HepG2 (cell line): ENCODE data around the gene CT45A8. TPM values are rescaled to one million over a fixed set of nuclear protein-coding genes. Genes with fewer than 3 reads are reported as not detected.
A peak's percentile ranks its signal among the peaks of the same experiment; 100 is the strongest.
"Not testable (repeated sequence)": the region's sequence is repeated elsewhere in the genome, so short reads cannot be mapped to it uniquely, and the experiment has no call there.

ENCODE experiments used
- ATAC-seq: fragments of 200-7000 bp; cut with Tn5 transposase; 3 replicates; pipeline ENCODE4 v1.9.1; 2020; ENCODE audit warnings: mild to moderate bottlenecking, moderate library complexity
- BruUV-seq: library from RNA; stranded (reverse); fragments of 400-500 nt; replicated peaks from 2 replicates; lab custom pipeline; 2021; lab: Mats Ljungman, UMichigan
- CTCF ChIA-PET: fragments of 300-600 bp; formaldehyde crosslinking; extraction: SDS; loops from one replicate; lab custom pipeline; 2021; ENCODE audit warnings: low total read pairs, inconsistent platforms, low intra/inter-chr PET ratio; lab: Yijun Ruan, JAX
- POLR2A ChIA-PET: fragments of 350-600 bp; sonication (Branson Sonifier 250); formaldehyde crosslinking; loops from one replicate; lab custom pipeline; 2020; ENCODE audit warnings: antibody characterized with exemption, inconsistent platforms; lab: Yijun Ruan, JAX
- DNase-seq: peaks from one replicate; pipeline ENCODE4 v3.0.0-alpha.2; 2015; ENCODE audit warnings: low spot score
- FAIRE-seq: peaks from 3 replicates; lab custom pipeline; 2011; peaks lifted over from hg19 to GRCh38; lab: Jason Lieb, UNC
- H2AFZ ChIP-seq: one replicate; pipeline ENCODE4 v1.6.1; 2011; ENCODE audit warnings: low read length, inconsistent platforms
- H3K27ac ChIP-seq: fragments of 300-600 bp; 3 replicates; pipeline ENCODE4 v1.8.0; 2011; ENCODE audit warnings: mixed run types, mild to moderate bottlenecking, mixed read lengths, low read length, inconsistent platforms; ENCODE audit not compliant: insufficient read depth; ENCODE audit errors: extremely low read length
- H3K27me3 ChIP-seq, 2 experiments: fragments of 200-600 bp in 1 of 2; 2 replicates in 1 of 2; 3 replicates in 1 of 2; pipeline versions ENCODE4 v1.6.0 to v1.8.0; 2011; ENCODE audit warnings: low read length in 2 of 2, mild to moderate bottlenecking in 2 of 2, moderate library complexity in 2 of 2, inconsistent platforms in 1 of 2; ENCODE audit not compliant: insufficient read depth in 2 of 2, control insufficient read depth in 1 of 2
- H3K36me3 ChIP-seq, 2 experiments: fragments of 200-600 bp in 1 of 2; replicated peaks in 1 of 2; 2 replicates in 1 of 2; 3 replicates in 1 of 2; pipeline versions ENCODE4 v1.5.1 to v1.8.0; 2011; ENCODE audit warnings: low read length in 2 of 2, inconsistent platforms in 1 of 2; ENCODE audit not compliant: insufficient read depth in 2 of 2, control insufficient read depth in 1 of 2
- H3K4me1 ChIP-seq: 2 replicates; pipeline ENCODE4 v1.5.1; 2012; ENCODE audit warnings: low read length, inconsistent platforms; ENCODE audit not compliant: insufficient read depth
- H3K4me2 ChIP-seq: 2 replicates; pipeline ENCODE4 v1.6.0; 2011; ENCODE audit warnings: low read depth, low read length, inconsistent platforms
- H3K4me3 ChIP-seq, 3 experiments: fragments of 200-600 bp in 1 of 3; sonication (generic), shearing (Covaris generic) in 1 of 3; replicated peaks in 1 of 3; 2 replicates each; pipeline ENCODE4 v1.5.1; 2011 to 2016; ENCODE audit warnings: low read length in 3 of 3, inconsistent platforms in 2 of 3, low read depth in 2 of 3, mild to moderate bottlenecking in 2 of 3, control low read depth in 1 of 3, mixed read lengths in 1 of 3; ENCODE audit not compliant: insufficient read depth in 1 of 3
- H3K79me2 ChIP-seq: one replicate; pipeline ENCODE4 v1.6.1; 2011; ENCODE audit warnings: low read length, inconsistent platforms; ENCODE audit not compliant: insufficient read depth
- H3K9ac ChIP-seq: 2 replicates; pipeline ENCODE4 v1.6.0; 2011; ENCODE audit warnings: mild to moderate bottlenecking, low read depth, low read length, inconsistent platforms; ENCODE audit not compliant: insufficient read depth
- H3K9me3 ChIP-seq: 2 replicates; pipeline ENCODE4 v1.5.1; 2012; ENCODE audit warnings: mild to moderate bottlenecking, low read length
- H4K20me1 ChIP-seq: 2 replicates; pipeline ENCODE4 v1.6.0; 2011; ENCODE audit warnings: inconsistent platforms, mild to moderate bottlenecking, low read length, moderate library complexity; ENCODE audit not compliant: insufficient read depth
- CREB1 ChIP-seq, 2 experiments: fragments of 450-650 bp in 1 of 2; IDR thresholded peaks; 2 replicates each; pipeline ENCODE4 v1.6.1; 2016 to 2017; ENCODE audit warnings: control low read depth in 1 of 2, mild to moderate bottlenecking in 1 of 2, missing compliant biosample characterization in 1 of 2, missing genetic modification characterization in 1 of 2
- CTCF ChIP-seq: sonication (generic); formaldehyde crosslinking; IDR thresholded peaks from 2 replicates; pipeline ENCODE4 v1.5.0; 2020; ENCODE audit warnings: mild to moderate bottlenecking, missing genetic modification reagents, moderate library complexity
- ELF1 ChIP-seq: sonication (generic); formaldehyde crosslinking; IDR thresholded peaks from 2 replicates; pipeline ENCODE4 v1.4.0; 2020; ENCODE audit warnings: missing genetic modification reagents
- ELF3 ChIP-seq: IDR thresholded peaks from 2 replicates; pipeline ENCODE4 v1.6.1; 2016; ENCODE audit warnings: missing genetic modification reagents, missing compliant biosample characterization
- NAIF1 ChIP-seq: sonication (generic); formaldehyde crosslinking; IDR thresholded peaks from 2 replicates; pipeline ENCODE4 v1.5.0; 2020; ENCODE audit warnings: mild to moderate bottlenecking, missing genetic modification reagents, borderline replicate concordance
- STAG1 ChIP-seq: sonication (generic); formaldehyde crosslinking; IDR thresholded peaks from 2 replicates; pipeline ENCODE4 v1.4.0; 2020; ENCODE audit warnings: missing genetic modification reagents
- WGBS: methylation state at CpG from one replicate; pipeline ENCODE4 v1.1.6; 2017; ENCODE audit warnings: low lambda C conversion rate; 5-methylcytosine and 5-hydroxymethylcytosine counted together
- in situ Hi-C: cut with HindIII; loops from 2 replicates; pipeline ENCODE4 v1.10.0; 2017; ENCODE audit warnings: low pct_unique_long_range_greater_than_20kb; ENCODE audit not compliant: extremely low pct_ligation_motif_present
- intact Hi-C: fragments of 100-400 bp; cut with micrococcal nuclease; formaldehyde crosslinking; loops from one replicate; pipeline ENCODE4 v1.10.0; 2022; ENCODE audit not compliant: unreplicated experiment
- polyA plus RNA-seq, 8 experiments: library from polyadenylated mRNA; depleted of rRNA in 3 of 8; stranded (reverse) in 7 of 8; unstranded in 1 of 8; fragments of >200 nt; fragmentation: Illumina TruSeq in 4 of 8; extraction: Trizol in 4 of 8; gene quantifications; 2 replicates each; pipeline versions ENCODE4 v1.2.1 to v1.2.3, GENCODE V29; 2011 to 2016; ENCODE audit warnings: low read depth in 4 of 8, missing spikeins in 1 of 8, mixed read lengths in 1 of 8; ENCODE audit not compliant: insufficient read depth in 1 of 8
- total RNA-seq, 5 experiments: library from RNA; depleted of rRNA; stranded (reverse); fragments of >200 nt; fragmentation: Illumina TruSeq; extraction: Trizol; gene quantifications; 2 replicates each; pipeline ENCODE4 v1.2.3, GENCODE V29; 2016; ENCODE audit warnings: low read depth in 1 of 5
- TF ChIP-seq, protein P1 (sequence below): sonication (generic); formaldehyde crosslinking; IDR thresholded peaks from 2 replicates; pipeline ENCODE4 v1.4.0; 2020; ENCODE audit warnings: mild to moderate bottlenecking, missing genetic modification reagents
- TF ChIP-seq, protein P2 (sequence below): IDR thresholded peaks from 2 replicates; pipeline ENCODE4 v1.6.1; 2016

The CT45A8 gene
- total and polyA plus RNA-seq, 2 of the 13 experiments (the other 11 are each of a cell fraction or from before 2014, with no cell fraction given) = not detected

DNA sequence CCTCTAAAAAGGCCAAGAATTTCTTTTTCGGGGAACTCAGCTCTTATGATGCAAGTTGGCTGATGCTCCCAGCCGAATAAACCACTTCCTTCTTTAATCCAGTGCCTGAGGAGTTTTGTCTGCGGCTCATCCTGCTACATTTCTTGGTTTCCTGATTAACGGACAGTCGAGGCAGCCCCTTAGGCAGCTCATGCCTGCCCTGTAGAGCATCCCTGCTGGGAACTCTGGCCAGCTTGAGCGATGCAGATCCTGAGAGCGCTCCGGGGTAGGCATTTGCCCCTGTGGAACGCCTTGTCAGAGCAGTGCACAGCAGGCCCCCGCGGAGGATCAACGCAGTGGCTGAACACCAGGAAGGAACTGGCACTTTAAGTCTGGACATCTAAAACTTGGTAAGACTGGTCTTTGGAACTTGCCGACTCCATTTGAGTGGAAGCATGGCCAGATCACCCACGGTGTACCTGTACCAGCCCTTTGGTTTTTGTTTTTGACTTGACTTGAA is 35.8 kb upstream of the CT45A8 start:
- H3K4me1 ChIP-seq = no peaks in the 10 kb centered on the region
- H3K4me3 ChIP-seq = no peak overlapping the region

DNA sequence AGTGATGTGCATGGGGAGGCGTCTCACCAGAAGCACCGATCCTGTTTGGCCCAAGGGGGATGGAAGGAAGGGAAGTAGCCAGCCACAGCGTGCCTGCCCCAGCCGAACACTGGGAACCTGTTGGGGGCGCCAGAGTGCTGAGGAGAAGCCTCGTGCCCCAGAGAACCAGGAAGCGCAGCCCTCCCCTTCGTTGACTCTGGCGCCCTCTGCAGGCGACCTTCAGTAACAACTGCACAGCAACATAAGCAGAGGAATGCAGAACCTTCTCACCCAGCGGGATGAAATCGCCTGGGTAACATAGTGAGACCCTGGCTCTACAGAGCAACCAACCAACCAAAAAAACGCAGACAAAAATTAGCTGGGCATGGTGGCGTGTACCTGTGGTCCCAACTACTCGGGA is 34.6 kb upstream of the CT45A8 start:
- CTCF ChIA-PET, H2AFZ ChIP-seq, in situ Hi-C loops, H4K20me1 ChIP-seq, H3K27ac ChIP-seq, H3K4me1 ChIP-seq, H3K36me3 ChIP-seq, BruUV-seq, H3K4me3 ChIP-seq, H3K79me2 ChIP-seq, H3K9me3 ChIP-seq, H3K27me3 ChIP-seq, ATAC-seq, POLR2A ChIA-PET, H3K4me2 ChIP-seq: not testable (repeated sequence)
- peak; percentile 25 for DNase-seq
- TF ChIP-seq STAG1 (CRISPR knock-in tag) = peak; percentile 26
- TF ChIP-seq CTCF = peak; percentile 56
- TF ChIP-seq ELF1 (CRISPR knock-in tag) = peak; percentile 64
- TF ChIP-seq ELF3 (CRISPR knock-in tag) = 0 out of 2 replicates have a peak, but pooled peaks have one; percentile 40
- TF ChIP-seq, all 625 proteins: peak for 4; not testable (repeated sequence) for 621
- FAIRE-seq, H3K9ac ChIP-seq, intact Hi-C loops: not testable (repeated sequence)
- WGBS = 4% methylated on average over 5 of the region's 15 CpGs

More for the DNA sequence above, 35.8 kb upstream of the CT45A8 start:
- FAIRE-seq (no peak), DNase-seq (no peak), ATAC-seq (no peak)
- H3K27ac ChIP-seq = no peak overlapping the region
- H3K79me2 ChIP-seq = no peaks in the 10 kb centered on the region
- no TSS peak for BruUV-seq
- TF ChIP-seq, protein P1, sequence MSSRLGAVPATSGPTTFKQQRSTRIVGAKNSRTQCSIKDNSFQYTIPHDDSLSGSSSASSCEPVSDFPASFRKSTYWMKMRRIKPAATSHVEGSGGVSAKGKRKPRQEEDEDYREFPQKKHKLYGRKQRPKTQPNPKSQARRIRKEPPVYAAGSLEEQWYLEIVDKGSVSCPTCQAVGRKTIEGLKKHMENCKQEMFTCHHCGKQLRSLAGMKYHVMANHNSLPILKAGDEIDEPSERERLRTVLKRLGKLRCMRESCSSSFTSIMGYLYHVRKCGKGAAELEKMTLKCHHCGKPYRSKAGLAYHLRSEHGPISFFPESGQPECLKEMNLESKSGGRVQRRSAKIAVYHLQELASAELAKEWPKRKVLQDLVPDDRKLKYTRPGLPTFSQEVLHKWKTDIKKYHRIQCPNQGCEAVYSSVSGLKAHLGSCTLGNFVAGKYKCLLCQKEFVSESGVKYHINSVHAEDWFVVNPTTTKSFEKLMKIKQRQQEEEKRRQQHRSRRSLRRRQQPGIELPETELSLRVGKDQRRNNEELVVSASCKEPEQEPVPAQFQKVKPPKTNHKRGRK (CRISPR knock-in tag) = no peak
- no peak for TF ChIP-seq CREB1 (IDR thresholded peaks at IDR 0.05)
- no peak for TF ChIP-seq CREB1 (CRISPR knock-in tag; IDR thresholded peaks at IDR 0.05)
- TF ChIP-seq NAIF1 (CRISPR knock-in tag) = no peak
- TF ChIP-seq, protein P2, sequence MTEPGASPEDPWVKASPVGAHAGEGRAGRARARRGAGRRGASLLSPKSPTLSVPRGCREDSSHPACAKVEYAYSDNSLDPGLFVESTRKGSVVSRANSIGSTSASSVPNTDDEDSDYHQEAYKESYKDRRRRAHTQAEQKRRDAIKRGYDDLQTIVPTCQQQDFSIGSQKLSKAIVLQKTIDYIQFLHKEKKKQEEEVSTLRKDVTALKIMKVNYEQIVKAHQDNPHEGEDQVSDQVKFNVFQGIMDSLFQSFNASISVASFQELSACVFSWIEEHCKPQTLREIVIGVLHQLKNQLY = no peak
- no peaks in the 10 kb centered on the region for H3K36me3 ChIP-seq
- in situ Hi-C loops = no loop called here
- no peaks in the 10 kb centered on the region for H3K27me3 ChIP-seq
- H2AFZ ChIP-seq = no peak overlapping the region
- 47% methylated on average over 6 of the region's 14 CpGs for WGBS
- POLR2A ChIA-PET = no interaction called here
- H3K9me3 ChIP-seq = no peaks in the 10 kb centered on the region
- CTCF ChIA-PET = no interaction called here
- no peaks in the 10 kb centered on the region for H4K20me1 ChIP-seq
- H3K4me2 ChIP-seq = no peak overlapping the region
- intact Hi-C loops = no loop called here
- H3K9ac ChIP-seq = no peak overlapping the region

DNA sequence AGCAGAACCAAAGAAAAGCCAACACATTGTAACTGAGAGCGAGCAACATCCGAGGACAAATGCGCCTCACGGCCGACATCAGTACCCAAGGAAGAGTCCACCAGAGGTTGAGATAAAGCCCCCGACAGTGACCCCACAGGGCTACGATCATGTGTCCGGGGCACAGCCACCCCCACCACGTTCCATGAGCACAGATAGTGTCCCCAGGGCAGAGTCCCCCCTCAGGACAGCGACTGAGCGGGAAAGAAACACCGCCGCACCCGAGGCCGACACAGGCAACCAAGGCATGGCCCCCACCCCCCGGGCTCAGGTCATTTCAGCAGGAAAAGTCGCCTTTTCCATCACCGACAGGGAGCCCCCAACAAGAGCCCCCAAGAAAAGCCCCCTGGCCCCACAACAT is 33.9 kb upstream of the CT45A8 start:
- intact Hi-C loops, H2AFZ ChIP-seq, H3K27ac ChIP-seq, H3K4me3 ChIP-seq, H3K4me1 ChIP-seq, H3K9ac ChIP-seq, in situ Hi-C loops, H3K27me3 ChIP-seq, FAIRE-seq, H3K36me3 ChIP-seq, H4K20me1 ChIP-seq, H3K9me3 ChIP-seq, POLR2A ChIA-PET, BruUV-seq, H3K79me2 ChIP-seq, H3K4me2 ChIP-seq, CTCF ChIA-PET, ATAC-seq, DNase-seq: not testable (repeated sequence)
- 64% methylated on average over 12 of the region's 18 CpGs for WGBS
